HEK293T (cell line): ENCODE measurements around the gene CLSTN1.
"Not testable (repeated sequence)": the region's sequence is repeated elsewhere in the genome, so short reads cannot be mapped to it uniquely, and the experiment has no call there.

Experiments
- CTCF ChIA-PET: fragments of 350-600 bp; formaldehyde crosslinking; extraction: SDS; loops from one replicate; lab custom pipeline; 2021; ENCODE audit warnings: antibody characterized with exemption, inconsistent platforms; lab: Yijun Ruan, JAX
- POLR2A ChIA-PET: fragments of 350-600 bp; formaldehyde crosslinking; extraction: SDS; loops from one replicate; lab custom pipeline; 2020; ENCODE audit warnings: antibody characterized with exemption, inconsistent platforms; lab: Yijun Ruan, JAX
- DNase-seq: peaks from one replicate; pipeline ENCODE4 v3.0.0; 2012; ENCODE audit warnings: mixed read lengths; ENCODE audit errors: extremely low spot score
- ARNT ChIP-seq: fragments of 450-650 bp; IDR thresholded peaks from 2 replicates; pipeline ENCODE4 v1.6.1; 2017; ENCODE audit warnings: mild to moderate bottlenecking
- BHLHE40 ChIP-seq: fragments of 450-650 bp; IDR thresholded peaks from 2 replicates; pipeline ENCODE4 v1.6.1; 2016; ENCODE audit warnings: mild to moderate bottlenecking, moderate library complexity, borderline replicate concordance
- CTBP1 ChIP-seq: fragments of 450-650 bp; IDR thresholded peaks from 2 replicates; pipeline ENCODE4 v1.6.1; 2016; ENCODE audit warnings: borderline replicate concordance
- ELF4 ChIP-seq: fragments of 450-650 bp; IDR thresholded peaks from 2 replicates; pipeline ENCODE4 v1.6.1; 2017; ENCODE audit warnings: antibody characterized with exemption
- FOXA1 ChIP-seq: fragments of 450-650 bp; IDR thresholded peaks from 2 replicates; pipeline ENCODE4 v1.6.1; 2016; ENCODE audit warnings: mild to moderate bottlenecking
- FOXK2 ChIP-seq: fragments of 450-650 bp; IDR thresholded peaks from 2 replicates; pipeline ENCODE4 v1.6.1; 2016; ENCODE audit warnings: mild to moderate bottlenecking
- FOXM1 ChIP-seq: fragments of 450-650 bp; IDR thresholded peaks from 2 replicates; pipeline ENCODE4 v1.6.1; 2017; ENCODE audit warnings: mild to moderate bottlenecking, borderline replicate concordance
- HDGF ChIP-seq: fragments of 450-650 bp; IDR thresholded peaks from 2 replicates; pipeline ENCODE4 v1.6.1; 2017; ENCODE audit warnings: antibody characterized with exemption, borderline replicate concordance
- L3MBTL2 ChIP-seq: fragments of 450-650 bp; conservative IDR thresholded peaks from 2 replicates; pipeline ENCODE4 v1.6.1; 2016; ENCODE audit warnings: mild to moderate bottlenecking
- LEF1 ChIP-seq: fragments of 450-650 bp; IDR thresholded peaks from 2 replicates; pipeline ENCODE4 v1.6.1; 2017; ENCODE audit warnings: mild to moderate bottlenecking, borderline replicate concordance
- NFRKB ChIP-seq: fragments of 450-650 bp; IDR thresholded peaks from 2 replicates; pipeline ENCODE4 v1.6.1; 2016; ENCODE audit warnings: mild to moderate bottlenecking, moderate library complexity
- PKNOX1 ChIP-seq: fragments of 450-650 bp; IDR thresholded peaks from 2 replicates; pipeline ENCODE4 v1.6.1; 2016
- SP1 ChIP-seq: fragments of 450-650 bp; IDR thresholded peaks from 2 replicates; pipeline ENCODE4 v1.6.1; 2017
- SUZ12 ChIP-seq: fragments of 450-650 bp; IDR thresholded peaks from 2 replicates; pipeline ENCODE4 v1.6.1; 2016; ENCODE audit warnings: mild to moderate bottlenecking
- TARDBP ChIP-seq: fragments of 450-650 bp; IDR thresholded peaks from 2 replicates; pipeline ENCODE4 v1.6.1; 2016
- ZNF384 ChIP-seq: fragments of 450-650 bp; IDR thresholded peaks from 2 replicates; pipeline ENCODE4 v1.6.1; 2016

CLSTN1 gene

DNA sequence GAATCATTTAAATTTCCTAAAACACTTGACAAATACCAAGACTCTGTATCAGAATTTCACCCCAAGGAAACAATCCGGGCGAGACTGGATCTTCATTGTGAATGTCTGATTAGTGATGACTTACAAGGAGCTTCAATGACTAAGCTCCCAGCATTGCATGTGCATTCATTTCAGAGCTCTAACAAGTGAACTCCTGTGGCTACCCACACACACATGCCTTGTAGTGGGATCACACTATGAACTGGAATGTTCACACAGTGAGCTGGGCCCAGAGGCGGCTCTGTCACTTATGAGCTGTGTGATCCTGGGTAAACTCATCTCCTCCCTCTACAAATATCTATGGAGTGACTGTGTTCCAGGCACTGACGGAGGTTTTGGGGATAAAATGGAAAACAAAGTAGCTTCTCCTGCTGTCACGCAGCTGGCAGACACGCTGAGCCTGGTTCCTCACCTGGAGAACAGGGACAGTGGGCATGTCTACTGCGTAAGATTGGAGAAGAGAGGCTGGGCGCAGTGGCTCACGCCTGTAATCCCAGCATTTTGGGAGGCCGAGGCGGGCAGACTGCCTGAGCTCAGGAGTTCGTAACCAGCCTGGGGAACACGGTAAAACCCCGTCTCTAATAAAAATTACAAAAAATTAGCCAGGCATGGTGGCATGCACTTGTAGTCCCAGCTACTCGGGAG lies 56.9 kb downstream of the CLSTN1 start:
- TF ChIP-seq BHLHE40 (no peak), HDGF (no peak)
- POLR2A ChIA-PET, result no interaction called here
- CTCF ChIA-PET, result interaction anchor here (0.6 to 1.8 kb wide), 2 partner anchors 17 to 25 kb away, joined by 3 to 14 read pairs; no protein-coding TSS in a partner anchor
- no peak for DNase-seq

- DNase-seq, result no peak
- TF ChIP-seq BHLHE40 (no peak), FOXK2 (no peak), SUZ12 (no peak), FOXM1 (no peak), TARDBP (no peak), PKNOX1 (no peak), HDGF (no peak), L3MBTL2 (no peak), ZNF384 (no peak), FOXA1 (no peak), NFRKB (no peak)
Measured at GRCh38 chr1:9764550-9764949, 59.2 kb downstream of the CLSTN1 start.

GRCh38 chr1:9763914-9764313 lies 59.9 kb downstream of the CLSTN1 start:
- ChIA-PET CTCF (no interaction called here), POLR2A (no interaction called here)
- TF ChIP-seq HDGF (no peak), BHLHE40 (no peak), CTBP1 (no peak), NFRKB (no peak), FOXK2 (no peak), ARNT (no peak), LEF1 (no peak), PKNOX1 (no peak), ELF4 (no peak), SP1 (no peak), TARDBP (no peak), L3MBTL2 (no peak), ZNF384 (no peak), SUZ12 (no peak), FOXA1 (no peak), FOXM1 (no peak)
- DNase-seq, result no peak

More at GRCh38 chr1:9764550-9764949, 59.2 kb downstream of the CLSTN1 start:
- ChIA-PET POLR2A (no interaction called here), CTCF (interaction anchor here (0.7 kb wide), 1 partner anchor 43 kb away, joined by 3 read pairs; no protein-coding TSS in a partner anchor)

GRCh38 chr1:9762446-9762845 lies 61.3 kb downstream of the CLSTN1 start:
- POLR2A ChIA-PET, CTCF ChIA-PET, DNase-seq: not testable (repeated sequence)

- no peak for DNase-seq
- CTCF ChIA-PET, result no interaction called here
Measured at GRCh38 chr1:9761855-9762254, 61.9 kb downstream of the CLSTN1 start.

DNA sequence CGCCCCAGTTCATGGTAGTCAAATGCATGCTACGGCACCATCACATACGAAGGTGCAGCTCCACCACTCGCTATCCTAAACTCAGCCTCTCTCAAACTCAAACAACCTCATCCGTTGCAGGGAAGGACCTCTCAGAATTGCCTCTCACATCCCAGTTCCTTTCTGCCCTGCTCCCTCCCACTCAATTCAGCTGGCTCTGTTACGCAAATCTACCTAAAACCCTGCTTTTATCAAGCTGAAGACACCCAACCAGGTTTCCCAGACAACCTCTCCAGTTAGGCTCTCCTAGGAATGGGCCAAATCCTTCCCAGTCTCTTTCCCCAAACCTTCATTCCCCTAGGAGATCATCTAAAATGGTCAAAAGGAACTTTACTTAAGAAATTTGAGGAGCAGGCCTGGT lies 62.9 kb downstream of the CLSTN1 start:
- no peak for DNase-seq
- TF ChIP-seq ELF4, result no peak
- TF ChIP-seq HDGF, result no peak
- no peak for TF ChIP-seq FOXA1
- no peak for TF ChIP-seq ARNT
- no peak for TF ChIP-seq TARDBP
- no peak for TF ChIP-seq L3MBTL2
- no peak for TF ChIP-seq PKNOX1
- TF ChIP-seq NFRKB, result no peak
- TF ChIP-seq LEF1, result no peak
- TF ChIP-seq SUZ12, result no peak
- no peak for TF ChIP-seq ZNF384
- ChIA-PET CTCF (no interaction called here), POLR2A (no interaction called here)

More at GRCh38 chr1:9761855-9762254, 61.9 kb downstream of the CLSTN1 start:
- POLR2A ChIA-PET, result no interaction called here
- TF ChIP-seq NFRKB (no peak), FOXA1 (no peak), SP1 (no peak), SUZ12 (no peak), TARDBP (no peak), BHLHE40 (no peak)

DNA sequence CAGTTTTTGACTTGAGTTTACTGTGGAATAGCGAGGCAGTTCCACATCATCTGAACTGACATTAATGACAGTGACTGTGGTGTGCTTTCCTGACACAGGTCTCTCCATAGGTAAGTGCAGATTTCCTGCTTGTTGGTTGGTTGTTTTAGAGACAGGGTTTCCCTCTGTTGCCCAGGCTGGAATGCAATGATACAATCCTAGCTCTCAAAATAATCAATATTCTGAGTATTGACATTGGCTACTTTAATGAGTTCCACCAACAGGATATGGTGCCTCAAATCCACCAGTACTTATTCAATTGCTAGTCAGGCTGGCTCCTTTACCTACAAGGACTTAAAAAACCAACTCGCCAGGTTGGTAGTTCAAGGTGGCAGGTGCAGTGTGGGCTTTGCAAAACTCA lies 63.8 kb downstream of the CLSTN1 start:
- no peak for TF ChIP-seq ARNT
- TF ChIP-seq ZNF384, result no peak
- TF ChIP-seq FOXM1, result no peak
- TF ChIP-seq HDGF, result no peak
- TF ChIP-seq NFRKB, result no peak
- TF ChIP-seq L3MBTL2, result no peak
- no peak for TF ChIP-seq SP1
- TF ChIP-seq LEF1, result no peak
- TF ChIP-seq CTBP1, result no peak
- no peak for TF ChIP-seq FOXK2
- no peak for TF ChIP-seq TARDBP
- TF ChIP-seq PKNOX1, result no peak
- no peak for TF ChIP-seq SUZ12
- TF ChIP-seq BHLHE40, result no peak
- TF ChIP-seq ELF4, result no peak
- ChIA-PET POLR2A (no interaction called here), CTCF (no interaction called here)
- no peak for DNase-seq
